PC-9 (cell line): Measurements from ENCODE around the gene KCTD16. TPM values are rescaled to one million over a fixed set of nuclear protein-coding genes. Genes with fewer than 3 reads are reported as not detected.

Experiments
- BruUV-seq: library from RNA; stranded (reverse); fragments of 400-500 nt; replicated peaks from 2 replicates; lab custom pipeline; 2021; lab: Mats Ljungman, UMichigan
- CTCF ChIA-PET: fragments of 300-600 bp; sonication (Branson Sonifier 250); formaldehyde crosslinking; loops from one replicate; lab custom pipeline; 2022; ENCODE audit warnings: antibody characterized with exemption; lab: Charles Lee
- POLR2A ChIA-PET: fragments of 300-600 bp; sonication (Branson Sonifier 250); formaldehyde crosslinking; loops from one replicate; lab custom pipeline; 2022; ENCODE audit warnings: antibody characterized with exemption; ENCODE audit not compliant: unreplicated experiment; lab: Charles Lee
- DNase-seq, 2 experiments: peaks; one replicate each; pipeline versions ENCODE4 v3.0.0 to v3.0.0-alpha.2; 2015 to 2022; ENCODE audit warnings: mixed read lengths in 1 of 2
- H2AFZ ChIP-seq: fragments of 200-600 bp; sonication (generic); 2 replicates; pipeline ENCODE4 v1.8.1; 2017; ENCODE audit warnings: antibody characterized with exemption
- H3F3A ChIP-seq: fragments of 200-600 bp; sonication (generic); 2 replicates; pipeline ENCODE4 v1.8.1; 2017; ENCODE audit warnings: antibody characterized with exemption, mild to moderate bottlenecking, low read depth; ENCODE audit not compliant: insufficient read depth
- H3K27ac ChIP-seq: fragments of 200-600 bp; sonication (generic); 2 replicates; pipeline ENCODE4 v1.6.1; 2016; ENCODE audit warnings: mixed run types
- H3K27me3 ChIP-seq: fragments of 200-600 bp; sonication (generic); 2 replicates; pipeline ENCODE4 v1.6.1; 2016; ENCODE audit warnings: low read depth, mixed run types; ENCODE audit not compliant: insufficient read depth
- H3K36me3 ChIP-seq: fragments of 200-600 bp; sonication (generic); 2 replicates; pipeline ENCODE4 v1.6.1; 2016; ENCODE audit warnings: low read depth, mixed run types
- H3K4me1 ChIP-seq: fragments of 200-600 bp; sonication (generic); replicated peaks from 2 replicates; pipeline ENCODE4 v1.6.1; 2016; ENCODE audit warnings: mixed run types; ENCODE audit not compliant: insufficient read depth
- H3K4me2 ChIP-seq: fragments of 200-600 bp; sonication (generic); 2 replicates; pipeline ENCODE4 v1.6.1; 2017; ENCODE audit warnings: mixed run types
- H3K4me3 ChIP-seq: fragments of 200-600 bp; sonication (generic); 2 replicates; pipeline ENCODE4 v1.6.1; 2016; ENCODE audit warnings: mixed run types
- H3K79me2 ChIP-seq: fragments of 200-600 bp; sonication (generic); 2 replicates; pipeline ENCODE4 v1.6.1; 2017; ENCODE audit warnings: low read depth, mixed run types
- H3K9me2 ChIP-seq: fragments of 200-600 bp; sonication (generic); 2 replicates; pipeline ENCODE4 v1.8.1; 2017; ENCODE audit warnings: mild to moderate bottlenecking; ENCODE audit not compliant: insufficient read depth
- H3K9me3 ChIP-seq: fragments of 200-600 bp; sonication (generic); 2 replicates; pipeline ENCODE4 v1.8.1; 2016; ENCODE audit warnings: low read depth; ENCODE audit not compliant: insufficient read depth
- H4K20me1 ChIP-seq: fragments of 200-600 bp; sonication (generic); 2 replicates; pipeline ENCODE4 v1.8.1; 2017; ENCODE audit not compliant: insufficient read depth
- CTCF ChIP-seq: fragments of 200-600 bp; sonication (generic); conservative IDR thresholded peaks from 2 replicates; pipeline ENCODE4 v1.6.1; 2017; ENCODE audit warnings: mixed run types, antibody characterized with exemption, mild to moderate bottlenecking, moderate library complexity
- EZH2 ChIP-seq: fragments of 200-600 bp; sonication (generic); IDR thresholded peaks from 2 replicates; pipeline ENCODE4 v1.8.0; 2017; ENCODE audit warnings: antibody characterized with exemption, low read depth
- intact Hi-C: fragments of 100-400 bp; cut with micrococcal nuclease; formaldehyde crosslinking; loops from one replicate; pipeline ENCODE4 v1.10.0; 2022; ENCODE audit not compliant: unreplicated experiment
- total RNA-seq: library from RNA; stranded (reverse); gene quantifications from 2 replicates; pipeline ENCODE4 v1.2.3, GENCODE V29; 2021

KCTD16 gene
- total RNA-seq, 1 experiment from 2014 or later, result 0.33 TPM

GRCh38 chr5:144361406-144361805, 190.7 kb downstream of the KCTD16 start:
- no peak overlapping the region for H3K4me2 ChIP-seq
- CTCF ChIA-PET, result no interaction called here
- H3K79me2 ChIP-seq, result no peaks in the 10 kb centered on the region
- no TSS peak for BruUV-seq
- no peaks in the 10 kb centered on the region for H3K4me1 ChIP-seq
- TF ChIP-seq EZH2, result no peak
- no peak for TF ChIP-seq CTCF
- no peak overlapping the region for H2AFZ ChIP-seq
- H3K4me3 ChIP-seq, result no peak overlapping the region
- H3K9me2 ChIP-seq, result no peaks in the 10 kb centered on the region
- no peaks in the 10 kb centered on the region for H3K27me3 ChIP-seq
- H3F3A ChIP-seq, result no peaks in the 10 kb centered on the region
- POLR2A ChIA-PET, result no interaction called here
- H4K20me1 ChIP-seq, result no peaks in the 10 kb centered on the region
- H3K27ac ChIP-seq, result no peak overlapping the region
- intact Hi-C loops, result no loop called here
- no peaks in the 10 kb centered on the region for H3K36me3 ChIP-seq
- no peak for DNase-seq
- H3K9me3 ChIP-seq, result no peaks in the 10 kb centered on the region

GRCh38 chr5:144365885-144366284, 195.2 kb downstream of the KCTD16 start:
- Histone ChIP-seq H3K27me3 (no peaks in the 10 kb centered on the region), H3K9me3 (no peaks in the 10 kb centered on the region), H3F3A (no peaks in the 10 kb centered on the region), H4K20me1 (no peaks in the 10 kb centered on the region), H3K79me2 (no peaks in the 10 kb centered on the region), H3K36me3 (no peaks in the 10 kb centered on the region), H3K4me3 (no peak overlapping the region), H2AFZ (no peak overlapping the region), H3K4me2 (no peak overlapping the region), H3K9me2 (no peaks in the 10 kb centered on the region), H3K4me1 (no peaks in the 10 kb centered on the region), H3K27ac (no peak overlapping the region)
- intact Hi-C loops, result no loop called here
- TF ChIP-seq CTCF (no peak), EZH2 (no peak)
- ChIA-PET CTCF (no interaction called here), POLR2A (no interaction called here)
- BruUV-seq, result no TSS peak
- DNase-seq, result no peak

- H3K79me2 ChIP-seq, result no peaks in the 10 kb centered on the region
- BruUV-seq, result no TSS peak
These were observed 197.3 kb downstream of the KCTD16 start for GRCh38 chr5:144367991-144368390.

More at GRCh38 chr5:144367991-144368390, 197.3 kb downstream of the KCTD16 start:
- ChIA-PET CTCF (no interaction called here), POLR2A (no interaction called here)
- intact Hi-C loops, result no loop called here
- H3K9me2 ChIP-seq, result no peaks in the 10 kb centered on the region
- TF ChIP-seq CTCF (no peak), EZH2 (no peak)
- H3K27ac ChIP-seq, result no peak overlapping the region
- no peaks in the 10 kb centered on the region for H3K9me3 ChIP-seq
- no peaks in the 10 kb centered on the region for H4K20me1 ChIP-seq
- H3K27me3 ChIP-seq, result no peaks in the 10 kb centered on the region
- no peak overlapping the region for H2AFZ ChIP-seq
- no peak overlapping the region for H3K4me3 ChIP-seq
- no peaks in the 10 kb centered on the region for H3K36me3 ChIP-seq
- H3K4me1 ChIP-seq, result no peaks in the 10 kb centered on the region
- H3K4me2 ChIP-seq, result no peak overlapping the region
- no peaks in the 10 kb centered on the region for H3F3A ChIP-seq
- DNase-seq, result no peak
